ENCODE results near the gene LMTK2. TPM values are rescaled to one million over a fixed set of nuclear protein-coding genes. Genes with fewer than 3 reads are reported as not detected.

The LMTK2 gene
- total RNA-seq, 1 donor from 2014 or later: 20.6 TPM

DNA sequence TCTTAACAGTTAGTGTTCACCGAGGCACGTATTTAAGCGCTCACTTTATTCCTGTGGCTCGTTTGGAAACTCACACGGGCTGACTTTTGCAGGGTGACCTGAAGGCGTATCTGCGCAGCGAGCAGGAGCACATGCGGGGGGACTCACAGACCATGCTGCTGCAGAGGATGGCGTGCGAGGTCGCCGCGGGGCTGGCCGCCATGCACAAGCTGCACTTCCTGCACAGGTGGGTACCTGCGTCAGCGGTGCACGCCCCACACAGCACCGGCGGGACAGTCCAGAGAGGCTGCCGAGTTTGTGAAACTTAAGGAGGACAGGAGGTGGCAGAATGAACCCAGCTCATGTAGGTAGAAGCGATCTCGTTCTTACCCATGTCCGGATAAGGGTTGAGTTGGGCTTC, 64.8 kb downstream of the LMTK2 start:
- no peaks in the 10 kb centered on the region for H3K36me3 Mint-ChIP-seq (ENCODE audit: unreplicated experiment)
- no peaks in the 10 kb centered on the region for H3K9me3 Mint-ChIP-seq (ENCODE audit: unreplicated experiment)
- H3K27ac Mint-ChIP-seq (ENCODE audit: unreplicated experiment): no peak overlapping the region
- H3K4me1 Mint-ChIP-seq (ENCODE audit: low read depth, unreplicated experiment): no peaks in the 10 kb centered on the region
- no peak overlapping the region for H3K4me3 Mint-ChIP-seq (ENCODE audit: unreplicated experiment)
- TF ChIP-seq, protein P1, sequence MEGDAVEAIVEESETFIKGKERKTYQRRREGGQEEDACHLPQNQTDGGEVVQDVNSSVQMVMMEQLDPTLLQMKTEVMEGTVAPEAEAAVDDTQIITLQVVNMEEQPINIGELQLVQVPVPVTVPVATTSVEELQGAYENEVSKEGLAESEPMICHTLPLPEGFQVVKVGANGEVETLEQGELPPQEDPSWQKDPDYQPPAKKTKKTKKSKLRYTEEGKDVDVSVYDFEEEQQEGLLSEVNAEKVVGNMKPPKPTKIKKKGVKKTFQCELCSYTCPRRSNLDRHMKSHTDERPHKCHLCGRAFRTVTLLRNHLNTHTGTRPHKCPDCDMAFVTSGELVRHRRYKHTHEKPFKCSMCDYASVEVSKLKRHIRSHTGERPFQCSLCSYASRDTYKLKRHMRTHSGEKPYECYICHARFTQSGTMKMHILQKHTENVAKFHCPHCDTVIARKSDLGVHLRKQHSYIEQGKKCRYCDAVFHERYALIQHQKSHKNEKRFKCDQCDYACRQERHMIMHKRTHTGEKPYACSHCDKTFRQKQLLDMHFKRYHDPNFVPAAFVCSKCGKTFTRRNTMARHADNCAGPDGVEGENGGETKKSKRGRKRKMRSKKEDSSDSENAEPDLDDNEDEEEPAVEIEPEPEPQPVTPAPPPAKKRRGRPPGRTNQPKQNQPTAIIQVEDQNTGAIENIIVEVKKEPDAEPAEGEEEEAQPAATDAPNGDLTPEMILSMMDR (IDR thresholded peaks at IDR 0.05; ENCODE audit: partially characterized antibody, unreplicated experiment): no peak
- no peak for DNase-seq
- no peaks in the 10 kb centered on the region for H3K27me3 Mint-ChIP-seq (ENCODE audit: unreplicated experiment)

DNA sequence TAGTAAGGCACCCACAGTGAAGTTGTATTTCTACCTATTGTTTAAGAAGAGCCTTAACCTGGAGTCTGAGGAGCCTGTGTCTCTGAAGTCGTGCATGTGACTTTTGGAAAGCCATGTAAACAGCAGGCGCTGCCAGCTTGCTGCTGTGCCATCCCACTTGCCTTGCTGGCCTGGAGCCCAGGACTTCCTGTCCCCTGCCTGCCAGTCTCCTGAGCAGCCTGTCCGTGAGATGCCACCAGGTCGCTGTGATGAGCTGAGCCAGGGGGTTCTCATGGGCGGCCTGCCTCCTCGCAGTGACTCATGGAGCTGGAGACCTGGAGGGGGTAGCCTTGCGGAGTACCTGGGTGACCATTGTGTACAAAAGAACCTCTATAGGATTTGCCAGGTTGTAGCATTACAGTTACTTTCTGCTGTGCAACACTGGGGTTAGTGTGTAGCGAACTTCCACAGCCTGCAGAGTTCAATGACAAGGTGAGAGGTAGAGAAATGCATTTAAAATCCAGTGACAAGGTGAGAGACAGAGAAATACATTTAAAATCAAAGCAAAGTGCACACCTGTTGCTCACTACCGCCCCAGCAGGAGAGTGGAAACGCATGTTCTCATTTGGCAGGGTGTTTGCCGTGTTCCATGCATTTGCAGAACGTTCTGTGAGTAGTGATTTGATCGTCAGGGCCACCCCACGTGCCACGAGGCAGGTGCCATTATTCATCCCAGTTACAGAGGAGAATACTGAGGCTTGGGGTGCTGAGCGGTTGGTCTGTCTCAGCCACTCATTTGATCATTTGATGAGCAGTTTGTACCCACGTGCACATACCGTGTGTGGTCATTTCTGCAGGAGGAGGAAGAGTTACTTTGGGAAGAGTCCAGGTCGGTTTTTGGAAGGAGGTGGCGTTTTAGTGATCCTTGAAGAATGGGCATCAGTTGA, 67.9 kb downstream of the LMTK2 start:
- TF ChIP-seq, protein P1 (IDR thresholded peaks at IDR 0.05; ENCODE audit: partially characterized antibody, unreplicated experiment): no peak
- no peaks in the 10 kb centered on the region for H3K36me3 Mint-ChIP-seq (ENCODE audit: unreplicated experiment)
- H3K4me3 Mint-ChIP-seq (ENCODE audit: unreplicated experiment): no peak overlapping the region
- H3K27ac Mint-ChIP-seq (ENCODE audit: unreplicated experiment): no peak overlapping the region
- DNase-seq: no peak
- no peaks in the 10 kb centered on the region for H3K9me3 Mint-ChIP-seq (ENCODE audit: unreplicated experiment)
- no peaks in the 10 kb centered on the region for H3K4me1 Mint-ChIP-seq (ENCODE audit: low read depth, unreplicated experiment)
- H3K27me3 Mint-ChIP-seq (ENCODE audit: unreplicated experiment): no peaks in the 10 kb centered on the region

DNA sequence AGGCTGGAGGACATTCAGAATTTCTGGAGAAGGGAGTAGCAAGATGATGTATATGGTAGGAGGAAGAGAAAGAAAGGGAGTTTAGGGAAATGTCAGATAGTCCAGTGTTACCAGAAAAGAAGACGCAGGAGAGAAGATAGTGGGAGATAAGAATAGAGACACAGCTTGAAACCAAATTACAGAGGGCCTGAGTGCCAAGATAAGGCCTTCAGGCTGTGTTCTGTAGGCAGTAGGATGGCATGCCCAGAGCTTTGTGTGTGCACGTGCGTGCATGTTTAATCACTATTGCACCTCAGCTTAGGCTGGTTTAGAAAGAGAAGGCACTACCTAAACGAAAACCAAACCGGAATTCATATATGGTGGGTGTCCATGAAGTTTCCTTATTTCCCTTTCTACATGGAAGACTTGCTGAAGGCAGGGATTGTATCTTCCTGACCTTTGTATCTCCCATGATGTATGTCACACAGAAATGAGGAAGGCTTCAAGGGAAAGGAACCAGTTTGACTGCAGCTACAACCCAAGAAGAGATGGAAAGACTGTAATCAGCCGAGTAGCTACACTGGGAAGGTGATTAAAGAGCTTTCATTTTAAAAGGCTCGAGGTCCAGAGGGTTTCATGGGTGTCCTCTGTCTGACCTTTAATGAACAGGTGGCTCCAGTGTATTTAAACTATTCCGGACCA, 68.7 kb downstream of the LMTK2 start:
- TF ChIP-seq, protein P1 (IDR thresholded peaks at IDR 0.05; ENCODE audit: partially characterized antibody, unreplicated experiment): no peak
- no peaks in the 10 kb centered on the region for H3K27me3 Mint-ChIP-seq (ENCODE audit: unreplicated experiment)
- no peak overlapping the region for H3K27ac Mint-ChIP-seq (ENCODE audit: unreplicated experiment)
- H3K9me3 Mint-ChIP-seq (ENCODE audit: unreplicated experiment): no peaks in the 10 kb centered on the region
- no peak for DNase-seq
- H3K4me3 Mint-ChIP-seq (ENCODE audit: unreplicated experiment): no peak overlapping the region
- no peaks in the 10 kb centered on the region for H3K4me1 Mint-ChIP-seq (ENCODE audit: low read depth, unreplicated experiment)
- no peaks in the 10 kb centered on the region for H3K36me3 Mint-ChIP-seq (ENCODE audit: unreplicated experiment)

DNA sequence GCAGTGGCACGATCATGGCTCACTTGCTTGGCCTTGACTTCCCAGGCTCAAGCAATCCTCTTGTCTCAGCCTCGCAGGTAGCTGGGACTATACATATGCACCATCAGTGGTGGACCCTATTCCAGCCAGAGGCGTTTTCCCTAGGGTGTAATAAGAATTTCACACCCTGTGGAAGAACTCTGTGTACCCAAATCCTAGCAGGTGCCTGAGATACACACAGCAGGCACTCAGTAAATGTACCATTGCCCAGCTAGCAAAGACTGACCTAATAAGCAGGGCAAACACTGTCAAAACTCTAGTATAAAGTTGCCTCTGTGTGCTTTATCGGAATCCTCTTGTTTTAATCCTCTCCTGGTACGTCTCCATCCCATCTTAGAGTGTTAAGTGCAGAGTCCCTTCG, 70.9 kb downstream of the LMTK2 start:
- TF ChIP-seq, protein P1 (IDR thresholded peaks at IDR 0.05; ENCODE audit: partially characterized antibody, unreplicated experiment): no peak
- H3K27me3 Mint-ChIP-seq (ENCODE audit: unreplicated experiment): no peaks in the 10 kb centered on the region
- H3K27ac Mint-ChIP-seq (ENCODE audit: unreplicated experiment): no peak overlapping the region
- no peaks in the 10 kb centered on the region for H3K4me1 Mint-ChIP-seq (ENCODE audit: low read depth, unreplicated experiment)
- H3K4me3 Mint-ChIP-seq (ENCODE audit: unreplicated experiment): no peak overlapping the region
- no peaks in the 10 kb centered on the region for H3K36me3 Mint-ChIP-seq (ENCODE audit: unreplicated experiment)
- DNase-seq: no peak
- H3K9me3 Mint-ChIP-seq (ENCODE audit: unreplicated experiment): no peaks in the 10 kb centered on the region

DNA sequence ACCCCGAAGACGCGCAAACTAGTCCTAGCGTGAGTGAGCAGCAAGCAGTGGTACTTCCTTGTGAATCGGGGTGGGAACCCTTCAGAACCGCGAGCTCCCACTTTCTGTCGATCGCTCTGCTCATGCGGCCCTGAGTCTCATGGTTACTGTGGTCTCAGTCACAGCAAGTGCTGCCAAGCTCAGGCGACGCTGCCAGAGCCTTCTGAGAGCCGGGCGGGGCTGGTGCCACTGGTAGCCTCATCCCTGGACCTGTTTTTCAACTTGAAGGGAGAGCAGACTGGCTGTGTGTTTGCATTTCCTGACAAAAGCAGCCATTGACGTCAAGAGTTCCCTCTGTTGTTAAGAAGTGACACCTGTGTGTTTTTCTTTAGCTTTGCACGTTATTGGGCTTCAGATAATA, 71.7 kb downstream of the LMTK2 start:
- Mint-ChIP-seq H3K9me3 (ENCODE audit: unreplicated experiment) (no peaks in the 10 kb centered on the region), H3K4me1 (ENCODE audit: low read depth, unreplicated experiment) (no peaks in the 10 kb centered on the region), H3K27ac (ENCODE audit: unreplicated experiment) (no peak overlapping the region), H3K4me3 (ENCODE audit: unreplicated experiment) (no peak overlapping the region), H3K36me3 (ENCODE audit: unreplicated experiment) (no peaks in the 10 kb centered on the region), H3K27me3 (ENCODE audit: unreplicated experiment) (no peaks in the 10 kb centered on the region)
- no peak for DNase-seq
- TF ChIP-seq, protein P1 (IDR thresholded peaks at IDR 0.05; ENCODE audit: partially characterized antibody, unreplicated experiment): no peak

Data from glutamatergic neuron (in vitro differentiated cells).